ENCODE measurements around the gene GID8.

GID8 gene

DNA sequence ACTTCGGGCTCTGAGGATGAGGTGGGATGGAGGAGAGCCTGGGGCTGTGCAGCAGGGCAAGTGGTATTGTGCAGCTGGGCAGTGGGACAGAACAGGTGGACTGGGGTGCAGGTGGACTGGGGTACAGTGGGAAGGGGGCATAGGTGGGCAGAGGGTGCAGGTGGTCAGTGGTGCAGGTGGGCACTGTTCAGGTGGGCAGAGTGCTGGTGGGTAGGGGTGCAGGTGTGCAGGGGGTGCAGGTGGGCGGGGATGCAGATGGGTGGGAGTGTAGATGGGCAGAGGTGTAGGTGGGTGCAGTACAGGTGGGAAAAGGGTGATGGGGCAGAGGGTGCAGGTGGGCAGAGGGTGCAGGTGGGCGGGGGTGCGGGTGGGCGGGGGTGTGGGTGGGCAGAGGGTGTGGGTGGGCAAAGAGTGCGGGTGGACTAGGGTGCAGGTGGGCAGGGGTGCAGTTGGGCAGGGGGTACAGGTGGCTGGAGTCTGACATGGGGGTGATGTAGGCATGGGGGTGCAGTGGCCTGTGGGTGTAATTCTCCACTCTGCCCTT, 48.4 kb downstream of the GID8 start:
- DNase-seq (ENCODE audit: low spot score), result no peak

DNA sequence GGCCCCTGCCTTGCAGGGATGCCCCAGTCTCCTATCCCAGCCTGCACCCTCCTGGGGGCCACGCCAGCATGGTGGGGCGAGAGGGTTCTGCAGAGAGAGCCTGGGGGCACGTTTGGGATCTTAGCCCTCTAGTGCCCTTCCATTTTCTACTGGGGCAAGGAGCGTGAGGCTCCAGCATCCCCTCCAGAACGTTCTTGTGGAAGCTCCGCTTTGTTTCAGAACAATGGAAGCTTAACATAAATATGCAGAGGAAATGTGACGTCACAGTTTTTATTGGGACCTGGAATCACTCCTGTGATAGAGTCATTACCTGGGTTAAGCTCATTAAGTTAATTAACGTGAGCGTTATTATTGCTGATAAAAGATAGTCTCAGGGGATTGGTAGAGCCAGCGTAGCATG, 49.2 kb downstream of the GID8 start:
- DNase-seq (ENCODE audit: low spot score), result no peak

DNA sequence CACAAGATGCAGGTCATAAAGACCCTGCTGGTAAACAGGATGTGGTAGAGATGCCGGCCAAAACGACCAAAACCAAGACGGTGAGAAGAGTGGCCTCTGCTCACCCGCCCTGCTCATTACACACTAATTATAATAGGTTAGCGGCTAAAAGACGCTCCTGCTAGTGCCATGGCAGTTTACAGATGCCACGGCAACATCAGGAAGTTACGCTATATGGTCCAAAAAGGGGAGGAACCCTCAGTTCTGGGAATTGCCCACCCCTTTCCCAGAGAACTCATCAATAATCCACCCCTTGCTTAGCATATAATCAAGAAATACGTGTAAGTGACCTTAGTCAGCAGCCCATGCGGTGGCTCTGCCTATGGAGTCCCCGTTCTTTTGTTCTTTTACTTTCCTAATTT, 51.3 kb downstream of the GID8 start:
- no peak for DNase-seq (ENCODE audit: low spot score)

DNA sequence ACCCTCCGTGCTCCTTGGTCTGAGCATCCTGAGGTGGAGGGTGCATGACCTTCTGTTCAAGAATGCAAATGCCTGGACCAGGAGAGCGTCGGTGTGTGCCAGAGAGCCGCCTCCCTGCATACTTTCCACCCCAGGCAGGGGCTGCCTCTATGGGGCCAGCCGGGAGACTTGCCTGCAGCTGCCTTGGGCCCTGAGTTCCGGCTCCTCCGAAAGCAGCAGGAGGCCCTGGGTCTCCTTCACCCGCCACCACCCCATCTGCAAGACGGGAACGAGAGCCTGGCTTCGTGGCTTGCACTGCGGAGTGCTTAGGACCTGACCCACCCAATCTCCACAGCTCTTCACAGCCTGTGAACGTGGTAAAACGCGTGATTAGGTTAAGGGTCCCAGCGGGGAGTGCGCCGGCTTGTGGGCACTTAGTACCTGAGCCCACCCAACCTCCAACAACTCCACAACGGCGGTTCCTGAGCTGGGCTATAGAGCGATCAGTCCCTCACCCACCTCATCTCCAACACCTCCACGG, 52.4 kb downstream of the GID8 start:
- DNase-seq (ENCODE audit: low spot score), result no peak

DNA sequence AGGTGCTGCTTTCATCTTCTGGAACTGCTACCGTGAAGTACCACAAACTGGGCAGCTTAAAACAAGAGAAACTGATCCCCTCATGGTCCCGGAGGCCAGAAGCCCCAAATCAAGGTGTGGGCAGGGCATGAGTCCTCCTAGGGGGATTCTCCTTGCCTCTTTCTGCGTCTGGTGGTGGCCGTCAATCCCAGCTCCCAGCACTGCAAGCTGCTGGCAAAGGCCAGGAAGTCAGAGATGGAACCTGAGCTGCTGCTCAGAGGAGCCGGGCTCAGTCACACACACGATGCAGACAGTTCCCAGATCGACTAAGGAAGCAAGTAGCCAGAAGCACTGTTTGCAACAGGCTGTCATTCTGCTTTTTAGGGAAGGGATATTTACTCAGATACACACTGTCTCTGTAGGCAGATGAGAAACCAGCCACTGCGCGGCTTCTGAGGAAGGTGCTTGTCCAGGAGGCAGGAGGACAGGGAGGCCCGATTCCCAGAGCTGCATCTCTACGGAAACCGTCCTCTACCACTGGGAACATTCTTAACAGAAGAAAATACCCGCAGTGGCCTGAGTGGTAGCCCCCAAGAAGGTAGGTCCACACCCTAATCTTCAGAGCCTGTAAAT, 53.4 kb downstream of the GID8 start:
- no peak for DNase-seq (ENCODE audit: low spot score)

DNA sequence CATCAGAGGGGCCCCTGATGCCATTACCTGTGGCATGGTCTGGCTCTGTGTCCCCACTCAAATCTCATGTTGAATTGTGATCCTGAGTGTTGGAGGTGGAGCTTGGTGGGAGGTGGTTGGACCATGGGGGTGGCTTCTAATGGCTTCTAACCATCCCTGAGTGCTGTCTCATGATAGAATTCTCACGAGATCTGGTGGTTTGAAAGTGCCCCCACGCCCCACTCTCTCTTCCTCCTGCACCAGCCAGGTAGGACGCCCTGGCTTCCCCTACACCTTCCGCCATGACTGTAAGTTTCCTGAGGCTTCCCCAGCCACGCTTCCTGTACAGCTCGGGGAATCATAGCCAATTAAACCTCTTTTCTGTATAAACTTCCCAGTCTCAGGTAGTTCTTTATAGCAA, 53.9 kb downstream of the GID8 start:
- no peak for DNase-seq (ENCODE audit: low spot score)

DNA sequence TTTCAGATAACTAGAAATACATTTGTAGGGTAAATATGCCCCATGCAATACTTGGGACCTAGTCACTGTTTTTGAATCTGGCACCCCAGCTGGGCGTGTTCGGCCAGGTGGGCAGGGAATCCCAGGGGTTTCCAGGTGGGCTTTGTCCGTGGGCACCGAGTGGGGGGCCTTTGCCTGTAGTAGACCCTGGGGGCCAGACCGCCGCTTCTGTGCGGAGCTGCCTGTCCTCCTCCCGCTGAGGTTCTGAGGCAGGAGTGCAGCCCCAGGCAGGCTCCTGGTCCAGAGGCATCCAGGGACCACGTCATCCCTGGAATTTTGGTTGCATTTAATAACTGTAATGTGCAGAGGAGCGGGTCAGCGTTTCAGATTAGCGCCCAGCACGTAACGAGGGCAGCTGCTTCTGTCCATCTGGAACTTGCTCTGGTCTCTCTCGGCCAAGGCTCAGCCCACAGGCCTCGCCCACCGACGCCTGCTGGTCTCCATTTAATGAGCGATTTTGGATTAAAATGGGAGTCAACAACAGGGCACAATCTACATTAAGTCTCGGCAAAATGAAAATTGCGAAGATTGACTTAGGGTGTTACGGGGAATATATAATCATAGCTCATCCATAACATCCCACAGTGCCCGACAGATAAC, 56.0 kb downstream of the GID8 start:
- no peak for DNase-seq (ENCODE audit: low spot score)

DNA sequence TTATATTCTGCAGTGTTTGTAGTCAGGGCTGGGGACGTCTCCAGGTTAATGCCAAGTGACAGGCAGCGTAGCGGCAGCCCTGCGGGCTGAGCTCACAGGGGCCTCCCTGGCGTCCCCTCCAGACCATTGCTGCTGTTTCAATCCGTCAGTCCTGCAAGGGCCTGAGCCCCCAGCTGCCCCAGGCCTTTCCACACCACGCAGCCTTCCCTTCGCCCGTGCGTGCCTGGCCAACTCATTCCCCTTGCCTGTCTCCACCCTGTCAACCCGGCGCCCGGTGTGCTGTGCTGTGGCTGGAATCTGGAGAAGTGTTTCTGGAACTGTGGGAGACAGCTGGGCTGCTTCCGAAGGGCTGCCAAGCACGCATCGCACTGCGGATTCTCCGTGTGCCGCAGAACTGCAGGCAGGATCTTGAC, 56.9 kb downstream of the GID8 start:
- no peak for DNase-seq (ENCODE audit: low spot score)

DNA sequence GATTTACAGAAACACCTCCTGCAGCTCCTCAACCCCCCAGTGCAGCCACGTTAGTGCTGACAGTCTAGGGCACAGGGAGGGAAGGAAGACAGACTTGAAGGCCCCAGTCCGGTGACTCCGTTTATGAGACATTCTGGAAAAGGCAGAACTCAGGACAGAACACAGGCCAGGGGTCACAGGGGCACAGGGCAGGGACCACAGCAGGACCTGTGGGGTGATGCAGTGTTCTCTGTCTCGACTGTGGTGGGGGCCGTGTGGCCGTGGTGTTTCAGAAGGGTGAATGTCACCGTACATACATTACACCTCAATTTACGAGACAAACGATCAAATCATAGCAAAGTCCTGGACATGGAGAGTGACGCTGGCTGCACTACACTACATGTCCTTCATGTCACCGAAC, 57.5 kb downstream of the GID8 start:
- no peak for DNase-seq (ENCODE audit: low spot score)

DNA sequence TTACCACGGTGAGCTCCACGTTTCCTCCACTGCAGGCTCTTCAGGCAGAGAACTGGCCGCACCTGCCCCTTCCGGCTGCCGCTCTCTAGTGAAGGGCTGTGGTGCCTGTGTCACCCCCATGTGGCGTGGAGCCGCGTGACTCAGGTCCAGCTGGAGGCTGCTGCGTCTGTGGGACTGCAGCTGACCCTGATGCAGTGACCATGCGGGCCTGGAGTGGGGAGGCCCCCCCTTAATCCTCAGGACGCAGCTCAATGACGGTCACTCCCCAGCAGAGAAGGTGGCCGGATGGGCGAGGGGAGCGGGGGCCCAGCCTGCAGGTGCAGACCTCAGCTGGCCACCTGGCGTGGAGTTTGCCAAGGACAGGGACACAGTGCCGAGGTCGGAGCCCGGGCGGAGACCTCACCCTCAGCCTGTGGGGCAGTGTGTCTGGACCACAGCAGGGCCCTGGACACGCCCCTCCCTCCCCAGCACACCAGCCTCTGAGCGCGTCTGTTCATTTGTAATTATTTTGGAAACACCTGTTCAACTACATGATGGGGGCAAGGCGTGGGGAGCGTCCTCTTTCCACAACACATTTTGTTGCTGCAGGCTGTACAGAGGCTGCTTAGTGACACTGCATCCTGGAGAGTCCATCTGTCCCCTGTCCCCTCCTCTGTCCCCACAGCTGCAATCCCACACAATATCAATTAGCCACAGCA, 58.1 kb downstream of the GID8 start:
- DNase-seq (ENCODE audit: low spot score), result no peak

DNA sequence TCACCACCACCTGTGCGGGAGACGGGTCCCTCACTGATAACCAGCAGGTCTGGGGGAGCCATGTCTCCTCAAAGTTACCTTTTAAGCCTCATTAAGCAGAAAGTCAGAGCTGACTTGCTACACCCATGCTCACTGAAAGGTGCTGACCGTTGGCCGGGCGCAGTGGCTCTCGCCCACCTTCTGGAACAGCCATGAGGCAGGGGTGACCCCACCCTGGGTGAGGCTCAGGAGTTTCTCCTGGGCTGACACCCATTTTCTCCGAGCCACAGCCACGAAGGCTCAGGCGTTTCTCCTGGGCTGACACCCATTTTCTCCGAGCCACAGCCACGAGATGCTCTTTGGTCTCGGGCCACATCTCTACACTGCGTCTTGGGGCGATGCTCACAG, 58.6 kb downstream of the GID8 start:
- DNase-seq (ENCODE audit: low spot score), result no peak

DNA sequence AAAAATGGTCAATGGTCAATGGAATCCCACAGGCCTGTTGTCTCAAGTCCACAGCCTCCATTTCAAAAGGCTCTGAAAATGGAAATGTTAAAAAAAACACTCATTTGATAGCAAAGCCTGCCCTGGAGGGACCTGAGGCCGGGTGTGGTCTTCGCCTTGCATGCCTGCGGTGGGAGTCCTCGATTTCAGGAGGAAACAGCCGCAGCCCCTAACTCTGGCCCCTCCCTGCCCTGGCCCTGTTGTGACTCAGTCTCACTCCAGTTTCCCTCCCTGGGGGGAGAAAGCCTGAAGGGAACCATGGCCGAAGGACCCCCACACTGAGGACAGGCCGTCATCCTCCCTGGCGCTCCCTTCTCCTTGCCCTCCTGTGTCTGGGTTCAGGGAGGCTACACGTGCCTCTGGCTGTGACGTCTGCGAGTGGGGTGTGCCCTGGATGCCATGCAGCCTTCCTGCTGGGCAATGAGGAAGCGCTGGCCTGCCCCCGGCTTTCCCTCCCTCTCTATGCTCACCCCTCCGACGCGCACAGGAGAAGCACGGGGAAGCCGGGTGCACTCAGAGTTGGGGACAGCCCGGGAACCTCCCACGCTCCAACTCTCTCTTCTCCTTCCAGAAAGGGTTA, 59.6 kb downstream of the GID8 start:
- no peak for DNase-seq (ENCODE audit: low spot score)
